ENCODE measurements around the gene CCDC102A. TPM values are rescaled to one million over a fixed set of nuclear protein-coding genes. Genes with fewer than 3 reads are reported as not detected.

CCDC102A gene
- total RNA-seq, 1 experiment from 2014 or later = 5.2 TPM

GRCh38 chr16:57564571-57565270, 28.4 kb upstream of the CCDC102A start:
- POLR2A ChIA-PET = no interaction called here

More at GRCh38 chr16:57564571-57565270, 28.4 kb upstream of the CCDC102A start:
- Mint-ChIP-seq H3K4me1 (no peaks in the 10 kb centered on the region), H3K36me3 (peaks cover 33% of the 10 kb centered on the region), H3K27me3 (ENCODE audit: low read depth) (peaks cover 21% of the 10 kb centered on the region), H3K9me3 (peaks cover 33% of the 10 kb centered on the region), H3K27ac (no peak overlapping the region), H3K4me3 (no peak overlapping the region)
- CTCF ChIA-PET = interaction anchor here (1.3 kb wide), 1 partner anchor 12 kb away, joined by 5 read pairs; no protein-coding TSS in a partner anchor
- no peak for TF ChIP-seq ZSCAN18 (CRISPR knock-in tag; IDR thresholded peaks at IDR 0.05)
- no peak for TF ChIP-seq ZNF138 (CRISPR knock-in tag; conservative IDR thresholded peaks at IDR 0.05)
- TF ChIP-seq PREB (CRISPR knock-in tag; IDR thresholded peaks at IDR 0.05; ENCODE audit: borderline replicate concordance) = no peak
- no peak for TF ChIP-seq TEAD1 (CRISPR knock-in tag; IDR thresholded peaks at IDR 0.05)
- no peak for TF ChIP-seq AR (CRISPR knock-in tag; IDR thresholded peaks at IDR 0.05)
- no peak for TF ChIP-seq RELA (CRISPR knock-in tag; IDR thresholded peaks at IDR 0.05; ENCODE audit: borderline replicate concordance)
- no peak for TF ChIP-seq ZBTB43 (CRISPR knock-in tag; IDR thresholded peaks at IDR 0.05)
- no peak for TF ChIP-seq CDX4 (CRISPR knock-in tag; IDR thresholded peaks at IDR 0.05; ENCODE audit: borderline replicate concordance)
- TF ChIP-seq FOXK1 (CRISPR knock-in tag; IDR thresholded peaks at IDR 0.05) = no peak
- no peak for TF ChIP-seq SP1 (CRISPR knock-in tag; conservative IDR thresholded peaks at IDR 0.05)
- no peak for TF ChIP-seq ZNF281 (CRISPR knock-in tag; IDR thresholded peaks at IDR 0.05)
- TF ChIP-seq IRF1 (CRISPR knock-in tag; IDR thresholded peaks at IDR 0.05) = no peak
- TF ChIP-seq MYBL2 (CRISPR knock-in tag; IDR thresholded peaks at IDR 0.05) = no peak
- no peak for TF ChIP-seq USF2 (CRISPR knock-in tag; IDR thresholded peaks at IDR 0.05)
- no peak for TF ChIP-seq ZNF263 (CRISPR knock-in tag; IDR thresholded peaks at IDR 0.05; ENCODE audit: low read depth)
- no peak for TF ChIP-seq SMAD4 (CRISPR knock-in tag; IDR thresholded peaks at IDR 0.05)
- TF ChIP-seq ZBTB21 (CRISPR knock-in tag; IDR thresholded peaks at IDR 0.05; ENCODE audit: borderline replicate concordance) = no peak
- no peak for TF ChIP-seq ZNF416 (CRISPR knock-in tag; IDR thresholded peaks at IDR 0.05)
- DNase-seq (ENCODE audit: low spot score) (no peak), ATAC-seq (no peak)

All from WTC11 (cell line).